Spleen (tissue), 11 donors: ENCODE results near the gene SOX15. TPM values are rescaled to one million over a fixed set of nuclear protein-coding genes. Genes with fewer than 3 reads are reported as not detected.

Experiments used
- DNase-seq: peaks from one replicate; pipeline ENCODE4 v3.0.0-alpha.2; 2020
- H3K27ac ChIP-seq, 8 donors: fragments of 200-600 bp; sonication (generic) in 7 of 8; 1 replicate in 4 of 8; 2 replicates in 4 of 8; pipeline versions ENCODE4 v1.5.0 to v1.8.0; 2016 to 2021; ENCODE audit warnings: inconsistent platforms in 4 of 8, mild to moderate bottlenecking in 4 of 8, moderate library complexity in 1 of 8
- H3K27me3 ChIP-seq, 7 donors: fragments of 200-600 bp; sonication (generic) in 6 of 7; replicated peaks in 1 of 7; 1 replicate in 4 of 7; 2 replicates in 3 of 7; pipeline versions ENCODE4 v1.5.0 to v1.8.0; 2016 to 2021; ENCODE audit warnings: inconsistent platforms in 3 of 7, mild to moderate bottlenecking in 1 of 7
- H3K36me3 ChIP-seq, 6 donors: fragments of 200-600 bp; sonication (generic) in 5 of 6; 1 replicate in 4 of 6; 2 replicates in 2 of 6; pipeline versions ENCODE4 v1.5.0 to v1.8.0; 2016 to 2021; ENCODE audit warnings: inconsistent platforms in 2 of 6
- H3K4me1 ChIP-seq, 6 donors: fragments of 200-600 bp; sonication (generic) in 5 of 6; 1 replicate in 3 of 6; 2 replicates in 3 of 6; pipeline versions ENCODE4 v1.5.0 to v1.8.0; 2016 to 2021; ENCODE audit warnings: inconsistent platforms in 3 of 6
- H3K4me3 ChIP-seq, 8 donors: fragments of 200-600 bp; sonication (generic) in 7 of 8; 1 replicate in 4 of 8; 2 replicates in 4 of 8; pipeline versions ENCODE4 v1.5.0 to v1.8.0; 2016 to 2021; ENCODE audit warnings: inconsistent platforms in 4 of 8, mild to moderate bottlenecking in 4 of 8, moderate library complexity in 2 of 8
- H3K9me3 ChIP-seq, 8 donors: fragments of 200-600 bp; sonication (generic) in 7 of 8; 1 replicate in 4 of 8; 2 replicates in 4 of 8; pipeline versions ENCODE4 v1.5.0 to v1.8.0; 2016 to 2021; ENCODE audit warnings: inconsistent platforms in 4 of 8
- CTCF ChIP-seq, 11 experiments: fragments of 200-600 bp in 7 of 11; fragments of 450-650 bp in 4 of 11; sonication (generic) in 4 of 11; IDR thresholded peaks in 8 of 11; conservative IDR thresholded peaks in 3 of 11; 1 replicate in 7 of 11; 2 replicates in 4 of 11; pipeline versions ENCODE4 v1.4.0 to v1.8.0; 2016 to 2021; ENCODE audit warnings: antibody characterized with exemption in 11 of 11, inconsistent platforms in 4 of 11, mild to moderate bottlenecking in 1 of 11
- POLR2A ChIP-seq, 3 donors: fragments of 450-650 bp; IDR thresholded peaks; one replicate each; pipeline ENCODE4 v1.5.1; 2017; ENCODE audit warnings: antibody characterized with exemption in 3 of 3, mild to moderate bottlenecking in 1 of 3
- POLR2AphosphoS5 ChIP-seq, 3 donors: sonication (generic); formaldehyde crosslinking; IDR thresholded peaks; one replicate each; pipeline ENCODE4 v1.5.1; 2017; ENCODE audit warnings: antibody characterized with exemption in 3 of 3
- WGBS, 5 donors: extraction: QIAGEN DNeasy Blood & Tissue Kit in 3 of 5; methylation state at CpG; one replicate each; pipeline versions ENCODE4 v1.1.5 to v1.1.7; 2013 to 2018; 5-methylcytosine and 5-hydroxymethylcytosine counted together
- intact Hi-C: fragments of 100-400 bp; cut with DNase I; formaldehyde crosslinking; loops from one replicate; pipeline ENCODE4 v1.15.0; 2023; ENCODE audit warnings: low total_unique reads
- polyA plus RNA-seq, 3 donors: library from polyadenylated mRNA; stranded (reverse); fragments of 200-250 nt; gene quantifications; one replicate each; pipeline ENCODE4 v1.2.1, GENCODE V29; 2013
- total RNA-seq, 7 donors: library from RNA; depleted of rRNA in 3 of 7; stranded (reverse); fragments of >200 nt in 3 of 7; fragmentation: NEBNext Ultra II Directional in 4 of 7; extraction: Animal tissue kit (Norgen Biotek cat#: 25700) in 4 of 7; gene quantifications; one replicate each; pipeline versions ENCODE4 v1.1.0 to v1.2.1, GENCODE V29; 2016 to 2021
- donor health status: healthy with polysubstance abuse.
- donor health status: DM: no; HTN: no; CAD: no; lungs with moderate emphysema.
- donor health status: DM: no; HTN: no; CAD: no.
- donor health status: Bipolar disorder and iron deficiency.
- donor health status: healthy.
- donor health status: DM: no; HTN: no; CAD: no.
- donor health status: DM: yes; HTN: yes; CAD: no.

The SOX15 gene
- total and polyA plus RNA-seq, 10 donors: 0.20 to 1.7 (median 0.43) TPM; not detected in 4

- Histone ChIP-seq H3K27ac (peak overlapping the region; percentile 81 to 99 (median 96)), H3K4me1 (peaks cover 56 to 95% (median 88%) of the 10 kb centered on the region in 6 donors), H3K4me3 (peak overlapping the region; percentile 4 to 82 (median 43)), H3K36me3 (peaks cover 8 to 57% (median 33%) of the 10 kb centered on the region in 6 donors), H3K9me3 (no peaks in the 10 kb centered on the region), H3K27me3 (no peaks in the 10 kb centered on the region)
- intact Hi-C loops: no loop called here
- TF ChIP-seq CTCF (IDR thresholded peaks at IDR 0.05 in 8 of 11, conservative IDR thresholded peaks at IDR 0.05 in 3 of 11) (no peak), POLR2AphosphoS5 (IDR thresholded peaks at IDR 0.05) (no peak)
- WGBS, 5 donors: 75 to 81% (median 76%) methylated on average over 23 of the region's 23 CpGs
- no peak for DNase-seq
Measured at GRCh38 chr17:7580604-7581575, 9.0 kb downstream of the SOX15 start.

GRCh38 chr17:7579834-7580603 lies 9.9 kb downstream of the SOX15 start:
- DNase-seq: no peak
- 48 to 68% (median 61%) methylated on average over 8 to 12 of the region's 12 CpGs for WGBS, 5 donors
- H3K27me3 ChIP-seq: no peaks in the 10 kb centered on the region
- no peaks in the 10 kb centered on the region for H3K9me3 ChIP-seq
- H3K4me1 ChIP-seq: peaks cover 57 to 95% (median 91%) of the 10 kb centered on the region in 6 donors
- H3K36me3 ChIP-seq: peaks cover 11 to 64% (median 42%) of the 10 kb centered on the region in 6 donors
- intact Hi-C loops: loop anchor here (10.0 kb wide), 1 partner anchor 235 kb away; no protein-coding TSS in a partner anchor
- no peak for TF ChIP-seq POLR2A (IDR thresholded peaks at IDR 0.05)
- TF ChIP-seq CTCF (IDR thresholded peaks at IDR 0.05 in 8 of 11, conservative IDR thresholded peaks at IDR 0.05 in 3 of 11): no peak
- peak in 1 of 3 donors; percentile 10 for TF ChIP-seq POLR2AphosphoS5 (IDR thresholded peaks at IDR 0.05)
- peak overlapping the region; percentile 20 to 82 (median 43) for H3K4me3 ChIP-seq
- peak overlapping the region; percentile 81 to 99 (median 94) for H3K27ac ChIP-seq

- no peak for DNase-seq
- Histone ChIP-seq H3K9me3 (no peaks in the 10 kb centered on the region), H3K4me1 (peaks cover 58 to 95% (median 91%) of the 10 kb centered on the region in 6 donors), H3K36me3 (peaks cover 15 to 72% (median 50%) of the 10 kb centered on the region in 6 donors), H3K27me3 (no peaks in the 10 kb centered on the region), H3K4me3 (peak within 1 kb of the TSS; percentile 20 to 82 (median 43)), H3K27ac (peak within 1 kb of the TSS; percentile 81 to 99 (median 94))
- WGBS, 5 donors: 5 to 20% (median 9%) methylated on average over 5 to 7 of the region's 7 CpGs
- TF ChIP-seq POLR2AphosphoS5 (IDR thresholded peaks at IDR 0.05): peak; percentile 78 to 92 (median 85)
- TF ChIP-seq POLR2A (IDR thresholded peaks at IDR 0.05): peak in 2 of 3 donors; percentile 62 to 64
- no peak for TF ChIP-seq CTCF (IDR thresholded peaks at IDR 0.05 in 8 of 11, conservative IDR thresholded peaks at IDR 0.05 in 3 of 11)
- intact Hi-C loops: loop anchor here (10.0 kb wide), 1 partner anchor 234 kb away; no protein-coding TSS in a partner anchor
Measured at GRCh38 chr17:7579001-7579833, 10.7 kb downstream of the SOX15 start, which contains the start of gene CD68. Gene CD68 (plus strand): TSS chr17:7579638. CDS start chr17:7579678, 40 bp downstream.
